ENCODE data around the gene ARL13B.
"Not testable (repeated sequence)": the region's sequence is repeated elsewhere in the genome, so short reads cannot be mapped to it uniquely, and the experiment has no call there.

ARL13B gene

DNA sequence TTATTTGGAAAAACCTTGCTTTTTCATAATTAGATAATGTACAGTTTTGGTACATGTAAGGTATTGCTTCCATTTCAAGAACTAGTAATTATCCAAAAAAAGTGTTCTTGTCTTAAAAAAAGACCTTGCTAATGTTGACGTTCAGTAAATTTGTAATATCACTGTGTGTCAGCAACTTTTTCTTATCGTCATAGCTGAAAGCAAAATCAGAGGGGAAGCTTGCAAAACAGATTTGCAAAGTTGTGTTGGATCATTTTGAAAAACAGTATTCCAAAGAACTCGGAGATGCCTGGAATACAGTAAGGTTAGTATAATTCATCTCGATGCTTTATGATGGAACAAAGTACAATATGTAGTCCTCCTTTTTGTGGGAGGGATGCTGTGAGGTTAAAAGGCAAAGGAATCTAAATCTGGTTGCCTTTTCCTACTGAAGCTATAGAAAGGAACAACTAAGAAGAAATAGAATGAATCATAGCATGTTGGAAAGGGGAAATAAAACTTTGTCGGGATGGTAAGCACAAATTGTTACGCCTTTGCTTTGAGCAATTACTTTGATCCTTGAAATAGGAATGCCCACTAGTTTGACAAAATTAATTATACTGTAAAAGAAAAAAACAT is 84.4 kb downstream of the ARL13B start:
- no peak for DNase-seq

DNA sequence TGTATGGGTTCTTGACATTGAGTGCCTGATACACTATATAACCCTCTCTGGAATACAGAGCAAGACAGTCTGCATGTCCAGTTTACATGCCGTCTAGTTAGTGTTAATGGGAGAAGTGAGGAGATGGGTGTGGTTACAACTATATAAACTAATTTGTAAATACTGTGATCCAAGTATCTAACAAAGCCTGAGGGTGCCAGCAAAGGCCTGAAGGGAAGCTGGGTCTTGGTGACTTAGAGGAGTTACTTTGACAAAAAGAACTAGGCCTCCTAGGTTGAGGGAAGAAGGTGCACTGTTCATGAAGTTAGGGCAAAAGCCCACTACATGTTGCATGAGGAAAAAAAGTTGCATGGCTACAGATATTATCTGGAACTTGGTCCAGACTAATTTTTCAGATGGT is 85.2 kb downstream of the ARL13B start:
- DNase-seq, result no peak

- DNase-seq, result no peak
These were observed 86.0 kb downstream of the ARL13B start for GRCh38 chr3:94065819-94066480.

GRCh38 chr3:94066506-94067500 is 86.8 kb downstream of the ARL13B start:
- no peak for DNase-seq

GRCh38 chr3:94069194-94069813 is 89.3 kb downstream of the ARL13B start:
- no peak for DNase-seq

DNA sequence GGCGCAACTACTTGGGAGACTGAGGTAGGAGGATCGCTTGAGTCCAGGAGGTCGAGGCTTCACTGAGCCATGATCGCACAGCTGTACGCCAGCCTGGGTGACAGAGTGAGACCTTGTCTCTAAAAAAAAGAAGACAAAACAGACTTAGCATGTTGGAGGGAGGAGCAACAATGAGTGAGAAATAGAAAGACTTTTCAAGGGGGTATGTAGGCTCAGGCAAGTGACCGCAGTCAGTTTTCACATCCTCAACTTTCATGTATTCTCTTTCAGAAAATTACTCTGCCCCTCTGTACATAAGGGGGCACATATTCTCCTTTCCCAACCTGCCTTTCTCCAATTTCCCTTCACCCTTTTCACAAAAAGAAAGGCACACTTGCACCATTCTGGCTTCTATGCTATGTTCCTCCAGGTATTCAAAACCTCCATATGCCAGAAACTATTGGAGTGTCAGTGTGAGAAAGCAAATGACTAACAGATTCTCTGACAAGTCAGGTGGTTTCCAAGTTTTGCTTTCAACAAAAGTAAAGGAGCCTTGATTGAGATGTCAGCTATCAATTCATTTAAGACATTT is 90.5 kb downstream of the ARL13B start:
- no peak for DNase-seq

- DNase-seq, result no peak
These were observed 91.8 kb downstream of the ARL13B start for GRCh38 chr3:94071713-94072284.

DNA sequence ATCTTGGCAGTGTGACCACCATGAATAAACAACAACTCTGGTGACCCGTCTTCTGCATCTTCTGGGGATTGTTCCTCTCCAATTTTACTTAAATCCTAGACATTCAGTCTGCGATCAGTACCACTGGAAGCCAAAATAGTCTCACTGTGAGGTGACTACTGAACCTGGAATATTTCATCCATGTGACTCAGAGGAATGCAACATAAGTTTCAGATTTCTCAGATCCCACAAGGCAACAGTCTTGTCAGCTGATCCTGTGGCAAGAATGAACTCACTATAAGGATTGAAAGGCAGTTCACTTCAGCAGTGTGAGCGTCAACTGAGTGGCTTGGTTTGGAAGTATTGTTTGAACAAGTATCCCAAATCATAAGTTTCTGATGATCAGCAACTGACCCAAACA is 96.1 kb downstream of the ARL13B start:
- no peak for DNase-seq

GRCh38 chr3:94080552-94080951 is 100.6 kb downstream of the ARL13B start:
- DNase-seq, result not testable (repeated sequence)

DNA sequence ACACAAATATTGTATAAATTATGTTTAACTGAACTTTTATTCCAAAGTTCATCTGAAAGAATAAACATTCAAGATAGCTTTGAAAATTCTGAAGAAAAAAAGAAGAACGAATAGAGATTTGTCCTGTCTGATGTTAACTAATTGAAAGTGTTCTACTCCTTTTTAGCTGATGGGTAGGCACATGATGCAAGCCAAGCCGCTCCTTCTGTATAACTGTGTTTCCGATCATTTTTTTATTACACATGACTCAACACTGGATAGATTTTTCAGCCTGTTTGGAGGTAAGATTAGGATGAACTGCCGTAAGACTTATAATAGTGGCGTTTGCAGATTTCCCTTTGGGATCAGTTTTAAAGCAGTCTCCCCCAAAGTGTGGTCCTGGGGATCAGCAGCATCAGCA is 101.9 kb downstream of the ARL13B start:
- no peak for DNase-seq

DNA sequence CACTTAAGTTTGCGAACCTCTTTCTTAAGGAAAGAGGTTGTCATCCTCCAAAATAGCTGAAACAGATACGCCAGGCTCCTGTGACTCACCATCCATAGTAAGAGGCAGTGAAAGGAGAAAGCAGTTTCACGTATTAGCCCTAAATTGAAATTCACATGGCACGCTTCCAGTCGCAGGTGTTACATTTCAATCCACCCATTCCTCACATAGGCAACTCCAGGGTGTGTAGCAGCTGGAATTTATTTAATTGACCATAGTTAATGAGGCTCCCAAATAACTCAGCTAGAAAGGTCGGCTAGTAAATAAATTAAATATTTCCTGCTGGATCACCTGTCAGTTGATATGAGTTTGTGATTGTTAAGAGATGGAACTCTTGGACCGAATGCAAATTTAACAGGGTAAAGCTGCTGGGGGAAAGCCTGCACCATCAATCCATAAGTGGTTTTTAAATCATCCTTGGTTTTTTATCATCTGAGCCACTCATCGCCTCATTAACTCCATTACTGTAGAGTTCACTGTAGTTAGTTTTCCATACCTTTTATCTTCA is 102.5 kb downstream of the ARL13B start:
- no peak for DNase-seq

GRCh38 chr3:94083261-94083660 is 103.3 kb downstream of the ARL13B start:
- no peak for DNase-seq

GRCh38 chr3:94089126-94089525 is 109.2 kb downstream of the ARL13B start:
- DNase-seq, result no peak

- DNase-seq, result no peak
These were observed 112.1 kb downstream of the ARL13B start for GRCh38 chr3:94092086-94092485.

- no peak for DNase-seq
These were observed 113.2 kb downstream of the ARL13B start for GRCh38 chr3:94093151-94093550.

- DNase-seq, result no peak
These were observed 115.2 kb downstream of the ARL13B start for GRCh38 chr3:94095111-94095510.

DNA sequence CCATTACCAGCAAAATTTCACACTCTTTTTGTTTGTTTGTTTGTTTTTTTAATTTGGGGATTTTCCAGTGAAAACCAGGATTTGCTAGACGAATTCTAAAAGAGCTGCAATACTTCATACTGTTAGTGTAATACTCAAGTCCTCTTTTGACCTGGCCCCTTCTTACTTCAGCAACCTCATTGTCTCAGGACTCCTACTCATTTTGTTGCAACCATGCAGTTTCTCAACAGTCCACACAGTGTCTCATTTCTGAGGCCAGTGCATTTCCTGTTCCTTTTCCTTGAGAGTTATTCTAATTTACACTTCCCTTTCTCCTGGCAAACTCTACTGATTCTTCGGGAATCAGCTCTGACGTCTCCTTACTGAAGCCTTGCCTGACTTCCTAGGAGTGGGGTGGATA is 118.5 kb downstream of the ARL13B start:
- no peak for DNase-seq

DNA sequence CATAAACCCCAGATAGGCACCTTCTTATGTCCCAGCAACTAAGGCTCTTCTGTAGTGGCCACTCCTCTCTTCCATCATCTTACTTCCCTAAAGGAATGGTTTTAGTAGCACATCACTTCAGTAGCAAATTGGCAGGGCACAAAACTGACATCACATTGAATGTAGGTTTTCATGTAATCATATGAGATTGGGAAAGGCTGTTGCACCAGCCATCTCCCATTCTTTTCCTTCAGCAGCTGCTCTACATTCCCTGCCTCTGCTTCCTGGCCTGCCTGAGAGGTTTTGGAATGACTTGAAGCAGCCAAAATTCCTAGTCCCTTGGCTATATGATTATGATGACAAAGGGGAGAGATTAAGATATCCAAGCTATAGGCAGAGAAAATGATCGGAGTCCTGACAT is 119.4 kb downstream of the ARL13B start:
- no peak for DNase-seq

DNA sequence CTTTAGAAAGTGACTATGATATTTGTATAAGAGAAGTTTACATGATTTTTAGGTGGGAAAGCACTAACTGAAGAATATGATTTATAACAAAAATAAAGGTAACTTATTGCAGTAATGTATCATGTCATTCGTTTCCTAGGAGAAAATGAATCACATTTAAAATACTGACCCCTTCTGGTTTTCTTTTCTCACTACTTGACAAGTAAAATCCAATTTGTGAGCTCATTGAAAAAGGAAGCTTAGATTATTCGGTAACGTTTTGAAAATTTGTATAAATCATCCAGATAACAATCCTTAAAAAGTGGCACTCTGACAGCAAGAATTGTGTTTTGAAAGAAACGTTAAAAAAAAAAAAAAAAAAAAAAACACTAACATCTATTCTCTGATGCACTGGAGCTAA is 121.9 kb downstream of the ARL13B start:
- DNase-seq, result no peak
